Measurements from ENCODE around the gene PATJ.
"Not testable (repeated sequence)": the region's sequence is repeated elsewhere in the genome, so short reads cannot be mapped to it uniquely, and the experiment has no call there.

PATJ gene

DNA sequence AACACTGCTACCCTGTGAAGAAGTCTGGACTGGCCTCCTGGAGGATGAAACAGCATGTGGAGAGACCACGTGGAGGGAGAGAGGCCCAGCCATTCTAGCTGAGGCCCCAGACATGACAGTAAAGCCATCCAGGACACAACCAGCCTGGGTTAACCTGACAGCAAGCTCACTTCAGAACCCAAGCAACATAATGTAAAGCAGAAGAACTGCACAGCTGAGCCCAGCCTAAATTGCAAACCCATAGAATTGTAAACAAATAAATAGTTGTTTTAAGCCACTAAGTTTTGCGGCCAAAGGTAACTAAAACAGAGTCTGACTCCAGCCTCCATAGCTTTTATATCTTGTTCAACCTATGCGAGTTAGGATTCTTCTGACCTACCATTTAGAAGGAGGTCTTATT is 355.2 kb downstream of the PATJ start:
- DNase-seq (ENCODE audit: low read depth, low spot score): no peak

DNA sequence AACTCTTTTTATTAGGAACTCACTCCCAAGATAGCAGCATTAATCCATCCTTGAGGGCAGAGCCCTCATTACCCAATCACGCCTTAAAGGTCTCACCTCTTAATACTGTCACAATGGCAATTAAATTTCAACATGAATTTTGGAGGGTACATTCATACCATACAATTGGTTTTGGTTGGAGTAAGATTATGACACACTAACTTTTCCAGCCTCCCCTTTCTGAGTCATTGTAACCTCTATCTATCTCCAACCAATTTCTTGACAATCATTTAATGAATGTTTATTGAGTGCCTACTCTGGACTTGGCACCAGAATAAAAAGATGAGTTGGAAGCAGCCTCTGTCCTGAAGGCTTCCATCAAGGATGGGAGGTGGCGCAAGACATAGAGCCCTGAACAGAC is 358.2 kb downstream of the PATJ start:
- DNase-seq (ENCODE audit: low read depth, low spot score): no peak

DNA sequence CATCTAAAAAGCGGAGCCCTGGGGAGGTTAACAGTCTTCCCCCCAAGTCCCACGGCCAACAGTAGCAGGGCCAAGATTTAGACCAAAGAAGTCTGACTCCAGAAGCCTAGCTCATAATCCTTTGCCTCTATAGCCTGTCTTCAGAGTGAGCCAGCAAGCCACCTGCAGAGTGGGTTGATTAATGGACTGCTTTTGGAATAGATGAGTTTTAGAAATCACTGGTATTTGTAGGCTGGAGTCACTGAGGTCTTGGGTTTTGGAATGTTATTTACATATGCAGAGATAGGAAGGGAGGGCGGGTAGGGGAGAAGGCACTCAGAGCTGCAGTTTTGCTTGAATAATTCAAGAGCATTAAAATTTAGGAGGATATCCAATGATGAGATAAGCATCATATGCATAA is 361.6 kb downstream of the PATJ start:
- DNase-seq (ENCODE audit: low read depth, low spot score): no peak

DNA sequence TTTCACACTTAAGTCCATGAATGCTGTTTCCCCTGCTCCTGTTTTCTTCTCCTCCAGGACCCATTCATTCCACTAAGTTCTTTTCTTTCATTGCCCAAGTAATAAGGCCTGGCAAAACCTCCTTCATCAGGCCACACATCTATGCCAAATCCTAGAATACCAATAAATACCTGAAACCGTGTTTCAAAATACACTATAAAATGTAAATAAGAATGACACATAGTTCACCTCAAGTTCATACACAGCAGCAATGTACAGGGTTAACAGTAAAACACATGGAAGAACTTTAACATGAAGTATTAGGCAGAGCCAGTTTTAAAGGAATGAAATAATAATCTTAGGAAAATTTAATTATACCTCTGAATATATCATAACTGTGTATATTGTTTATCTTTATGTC is 365.6 kb downstream of the PATJ start:
- DNase-seq (ENCODE audit: low read depth, low spot score): no peak

DNA sequence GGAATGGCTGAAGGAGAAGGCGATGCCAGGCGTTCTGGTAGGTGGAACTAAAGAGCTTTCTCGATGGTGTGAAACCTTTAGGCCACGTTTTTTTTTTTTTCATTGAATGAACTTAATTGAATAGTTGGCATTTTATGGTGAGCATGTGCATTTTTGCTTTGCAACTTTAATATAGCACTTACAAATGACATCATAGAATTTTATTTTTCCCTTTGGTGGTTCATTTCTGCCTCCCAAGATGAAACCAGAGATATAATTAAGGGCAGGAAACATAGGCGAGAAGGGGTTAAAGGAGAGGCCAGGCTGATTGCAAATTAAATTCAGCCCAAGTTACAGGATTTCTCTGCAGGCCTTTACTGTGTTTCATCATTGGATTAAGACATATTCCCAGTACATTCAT is 366.8 kb downstream of the PATJ start:
- DNase-seq (ENCODE audit: low read depth, low spot score): no peak

DNA sequence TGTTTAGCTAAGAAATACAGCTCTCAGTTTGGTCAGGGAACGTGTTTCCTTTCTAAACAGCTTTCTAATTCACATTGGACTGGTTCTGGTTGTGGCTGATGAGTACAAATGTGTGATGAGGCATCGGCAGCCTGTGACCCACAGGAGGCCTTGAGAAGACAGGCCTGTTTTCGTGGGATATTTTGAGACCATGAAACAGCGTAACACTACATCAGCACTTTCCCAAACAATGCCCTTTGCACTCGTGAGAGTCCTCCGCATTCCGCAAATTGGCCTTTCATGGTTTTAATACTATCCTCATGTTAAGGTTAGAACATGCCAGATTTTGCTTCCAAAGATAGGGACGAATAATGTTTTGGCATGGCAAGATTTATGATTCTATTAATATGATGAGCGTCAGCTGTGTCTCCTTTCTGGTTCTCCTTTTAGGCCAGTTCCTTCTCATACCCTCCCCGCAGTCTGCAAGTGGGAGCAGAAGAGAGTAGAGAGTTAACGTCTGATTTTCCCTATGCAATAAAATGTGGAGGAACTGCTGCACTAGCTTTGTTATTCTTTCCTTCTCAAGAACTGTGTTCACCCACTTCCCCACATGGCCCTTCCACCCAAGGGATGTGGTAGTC is 368.0 kb downstream of the PATJ start:
- DNase-seq (ENCODE audit: low read depth, low spot score): no peak

DNA sequence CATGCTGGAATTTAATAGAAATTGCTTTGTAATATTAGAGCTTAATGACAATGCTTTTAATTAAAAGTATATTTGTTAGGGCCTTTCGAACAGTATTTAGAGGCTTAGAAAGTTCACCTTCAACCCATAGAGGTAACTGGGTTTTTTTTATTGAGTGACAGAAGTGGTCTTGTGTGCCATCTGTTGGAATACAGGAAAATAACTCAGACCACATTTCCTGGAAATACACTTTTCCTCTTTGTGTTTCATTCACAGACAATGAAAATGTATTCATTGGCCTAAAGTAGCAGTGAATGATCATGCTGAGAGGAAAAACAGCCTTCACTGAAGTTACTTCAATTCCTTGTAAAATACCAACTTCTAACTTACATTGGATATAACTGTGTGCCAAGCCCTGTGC is 368.8 kb downstream of the PATJ start:
- DNase-seq (ENCODE audit: low read depth, low spot score): no peak

DNA sequence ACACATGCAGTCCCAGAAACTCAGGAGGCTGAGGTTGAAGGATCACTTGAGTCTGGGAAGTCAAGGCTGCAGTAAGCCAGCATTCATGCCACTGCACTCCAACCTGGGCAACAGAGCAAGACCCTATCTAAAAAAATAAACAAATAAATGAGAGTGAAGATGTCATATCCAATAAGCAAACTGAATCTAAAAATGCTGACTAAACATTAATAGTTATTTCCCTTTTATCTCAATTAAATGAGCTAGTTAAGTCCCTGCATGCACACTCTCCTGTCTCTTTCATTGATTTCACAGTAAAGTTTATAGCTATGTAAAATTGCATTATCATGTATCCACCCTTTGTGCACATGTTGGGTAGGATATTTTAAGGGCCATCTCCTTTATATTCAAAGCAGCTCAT is 371.2 kb downstream of the PATJ start:
- DNase-seq (ENCODE audit: low read depth, low spot score): no peak

DNA sequence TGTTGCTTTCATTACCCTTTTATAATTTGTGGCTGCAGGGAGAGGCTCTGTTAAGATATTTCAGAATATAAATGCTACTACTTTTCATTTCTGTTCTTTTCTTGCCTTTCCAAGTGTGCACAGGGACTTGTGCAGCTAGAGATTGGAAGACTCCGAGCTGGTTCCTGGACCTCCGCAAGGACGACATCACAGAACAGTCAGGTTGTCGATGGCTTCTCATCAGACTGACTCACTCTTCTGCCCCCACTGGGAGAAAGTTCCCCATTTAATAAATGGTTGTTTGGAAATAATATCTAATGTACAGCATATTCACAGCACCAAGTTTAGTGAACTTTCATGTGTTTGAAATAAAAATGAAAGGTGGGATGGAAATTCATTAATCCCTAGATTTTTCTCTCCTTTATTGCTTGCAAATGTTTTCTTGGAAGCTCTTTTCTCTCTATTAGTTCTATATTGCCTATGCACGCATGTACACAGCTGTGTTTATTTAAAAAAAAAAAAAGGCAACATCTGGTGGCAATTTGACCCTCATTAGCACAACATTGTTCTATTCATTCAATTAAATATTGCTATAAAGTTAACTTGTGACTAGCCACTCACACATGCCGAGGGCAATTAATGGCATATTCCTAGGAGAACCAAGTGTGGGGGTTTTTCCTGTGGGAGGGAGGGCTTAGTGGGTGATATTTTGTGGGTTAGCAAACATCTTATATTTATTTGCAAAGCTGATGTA is 374.9 kb downstream of the PATJ start:
- no peak for DNase-seq (ENCODE audit: low read depth, low spot score)

DNA sequence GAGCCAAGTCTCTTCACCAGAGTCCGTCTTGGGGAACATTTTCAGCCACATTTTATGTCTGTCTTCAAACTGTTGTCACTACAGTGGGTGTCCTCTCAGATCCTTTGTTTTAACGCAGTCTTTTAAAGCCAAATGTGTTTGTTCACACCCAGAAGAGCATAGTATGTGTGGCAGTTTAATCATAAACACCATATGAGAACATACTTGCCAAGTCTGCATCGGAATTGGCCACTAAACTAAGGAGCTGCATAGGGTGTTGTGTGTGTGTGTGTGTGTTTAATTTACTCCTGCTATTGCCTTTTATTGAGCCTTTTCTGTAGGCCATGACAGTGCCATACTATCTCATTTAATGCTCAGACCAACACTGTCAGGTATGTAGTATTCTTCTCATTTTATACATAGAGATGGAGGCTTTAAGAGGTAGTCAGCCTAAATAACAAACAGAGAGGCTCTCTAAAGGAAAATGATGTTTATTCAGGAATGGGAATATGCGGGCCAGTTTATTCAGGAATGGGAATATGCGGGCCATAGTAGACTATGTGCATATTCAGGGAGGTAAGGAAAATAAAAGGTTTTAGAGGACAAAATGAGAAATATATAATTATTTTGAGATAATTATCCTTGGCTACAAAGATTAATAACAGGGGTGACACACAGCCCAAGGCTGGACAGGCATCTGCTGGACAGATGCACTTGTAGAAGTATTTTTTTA is 384.5 kb downstream of the PATJ start:
- no peak for DNase-seq (ENCODE audit: low read depth, low spot score)

DNA sequence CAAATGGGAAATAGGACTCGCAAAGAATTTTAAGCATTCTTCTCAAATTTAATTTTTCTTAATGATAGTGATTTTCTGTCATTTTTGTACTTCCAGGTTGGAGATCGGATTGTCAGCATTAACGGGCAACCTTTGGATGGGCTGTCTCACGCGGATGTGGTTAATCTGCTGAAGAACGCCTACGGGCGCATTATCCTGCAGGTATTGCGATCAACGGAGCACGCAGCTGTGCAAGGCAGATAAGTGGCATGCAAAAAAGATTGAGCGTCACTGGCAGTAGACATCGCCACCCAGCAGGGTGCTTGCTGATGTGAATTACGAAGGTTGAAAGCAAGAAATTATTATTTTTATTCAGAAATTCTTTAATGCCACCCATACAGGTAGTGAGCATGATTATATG is 386.5 kb downstream of the PATJ start:
- DNase-seq (ENCODE audit: low read depth, low spot score): no peak

DNA sequence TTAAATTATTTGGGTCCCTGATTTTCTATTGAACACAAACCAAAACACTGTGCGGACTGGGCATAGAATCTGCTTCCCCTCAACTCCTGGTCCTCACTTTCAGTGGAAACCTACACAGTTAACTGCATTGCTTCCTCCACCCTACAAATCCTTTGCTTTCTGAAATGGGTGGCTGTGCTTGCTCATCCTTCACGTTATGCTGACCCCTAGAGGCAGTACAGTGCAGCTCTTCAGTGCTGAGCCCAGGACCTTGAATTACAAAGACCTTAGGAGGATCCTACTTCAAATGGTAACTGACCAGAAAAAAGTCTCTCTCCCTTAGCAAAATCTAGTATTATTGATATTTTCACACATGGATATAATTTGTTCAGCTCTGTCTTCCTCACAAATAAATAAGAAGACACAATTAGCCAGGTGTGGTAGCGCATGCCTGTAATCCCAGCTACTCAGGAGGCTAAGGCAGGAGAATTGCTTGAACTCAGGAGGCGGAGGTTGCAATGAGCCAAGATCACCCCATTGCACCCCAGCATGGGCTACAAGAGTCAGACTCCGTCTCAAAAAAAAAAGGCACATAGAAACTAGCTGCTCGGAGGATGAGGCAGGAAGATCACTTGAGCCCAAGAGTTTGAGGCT is 388.9 kb downstream of the PATJ start:
- DNase-seq (ENCODE audit: low read depth, low spot score): no peak

DNA sequence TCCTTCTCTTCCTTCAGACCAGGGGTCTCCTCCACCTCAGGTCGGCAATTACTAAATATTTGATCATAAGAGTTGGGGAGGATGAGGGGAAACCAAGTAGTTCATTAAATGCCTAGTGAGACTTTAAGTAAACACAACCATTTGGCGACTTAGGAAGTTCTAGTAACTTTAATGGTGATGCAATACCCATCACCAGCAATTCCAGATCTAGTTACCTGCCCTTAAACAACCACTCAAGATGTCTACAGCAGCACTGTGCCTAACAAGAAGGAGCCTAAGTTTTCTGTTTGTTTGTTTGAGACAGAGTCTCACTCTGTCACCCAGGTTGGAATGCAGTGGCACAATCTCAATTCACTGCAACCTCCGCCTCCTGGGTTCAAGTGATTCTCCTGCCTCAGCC is 395.7 kb downstream of the PATJ start:
- no peak for DNase-seq (ENCODE audit: low read depth, low spot score)

DNA sequence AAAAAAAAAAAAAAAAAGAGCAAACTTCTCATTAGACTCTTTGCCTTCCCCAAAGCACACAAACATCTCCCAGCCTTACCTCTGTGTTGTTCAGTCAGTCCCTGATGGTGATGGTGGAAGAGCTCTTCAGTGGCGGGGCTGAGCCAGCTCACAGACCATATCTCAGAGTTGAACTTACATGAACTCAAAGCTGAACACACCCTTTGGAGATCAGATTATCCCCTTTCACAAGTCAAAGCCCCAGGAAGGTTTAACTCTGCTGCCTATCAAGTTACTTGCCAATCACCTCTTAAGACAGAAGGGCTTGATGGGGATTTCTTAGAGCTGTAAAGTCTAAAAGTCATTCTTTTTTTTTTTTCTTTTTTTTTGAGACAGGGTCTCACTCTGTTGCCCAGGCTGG is 397.1 kb downstream of the PATJ start:
- no peak for DNase-seq (ENCODE audit: low read depth, low spot score)

DNA sequence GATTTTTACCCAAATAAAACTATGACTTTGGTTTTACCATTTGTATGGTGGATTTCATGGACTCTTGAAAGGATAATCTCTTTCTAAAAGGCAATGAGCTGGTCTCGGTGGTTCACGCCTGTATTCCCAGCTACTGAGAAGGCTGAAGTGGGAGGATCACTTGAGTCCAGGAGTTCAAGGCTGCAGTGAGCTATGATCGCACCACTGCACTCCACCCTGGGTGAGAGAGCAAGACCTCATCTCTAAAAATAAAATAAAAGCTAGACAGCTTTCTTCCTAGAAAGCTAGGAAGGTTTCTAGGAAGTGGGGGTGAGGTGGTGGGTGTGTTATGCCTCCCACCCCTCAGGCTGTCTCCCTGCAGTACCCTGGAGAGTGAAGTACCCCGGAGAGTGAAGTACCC is 398.4 kb downstream of the PATJ start:
- no peak for DNase-seq (ENCODE audit: low read depth, low spot score)

DNA sequence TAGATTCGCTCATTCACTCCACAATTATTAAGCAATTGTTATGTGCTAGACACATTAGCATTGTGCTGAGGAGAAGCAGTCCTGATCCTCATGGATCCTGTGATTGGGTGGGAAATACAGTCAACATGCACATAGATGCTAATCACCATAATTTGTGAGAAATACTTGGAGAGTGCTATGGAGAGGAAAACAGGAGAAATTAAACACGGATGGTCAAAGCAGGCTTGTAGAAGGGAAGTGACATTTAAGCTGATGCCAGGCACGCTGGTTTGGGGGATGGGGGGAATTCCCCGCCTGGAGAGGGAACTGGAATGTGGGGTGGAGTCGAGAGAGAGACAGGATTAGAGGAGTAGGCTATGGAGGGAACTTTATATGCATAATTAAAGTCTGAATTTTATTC is 400.2 kb downstream of the PATJ start:
- no peak for DNase-seq (ENCODE audit: low read depth, low spot score)

DNA sequence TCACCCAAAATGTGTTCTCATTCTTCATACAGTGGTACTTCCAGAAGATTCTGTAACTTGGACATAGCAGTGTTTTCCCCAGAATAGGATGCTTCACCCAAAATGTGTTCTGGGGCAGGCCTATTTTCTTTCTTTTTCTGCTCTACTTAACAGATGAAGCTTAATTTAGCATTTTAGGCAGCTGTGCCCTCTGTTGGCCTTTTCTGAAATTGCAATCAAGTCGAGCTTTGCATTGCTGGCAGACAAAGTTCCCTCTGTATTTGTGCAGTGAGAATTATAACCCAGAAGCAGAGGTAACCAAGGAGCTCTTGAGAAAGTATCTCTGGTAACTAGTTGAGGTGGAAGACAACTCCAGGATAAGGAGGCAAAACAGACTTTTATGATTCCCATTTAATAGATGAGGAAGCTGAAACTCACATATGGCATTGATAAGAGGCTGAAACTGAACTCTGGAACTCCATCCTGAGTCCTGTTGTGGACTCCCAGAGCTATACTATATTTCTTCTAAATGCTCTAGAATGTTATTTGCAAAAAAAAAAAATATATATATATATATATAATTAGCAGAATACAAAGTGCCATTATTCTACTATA is 402.1 kb downstream of the PATJ start:
- DNase-seq (ENCODE audit: low read depth, low spot score): no peak

DNA sequence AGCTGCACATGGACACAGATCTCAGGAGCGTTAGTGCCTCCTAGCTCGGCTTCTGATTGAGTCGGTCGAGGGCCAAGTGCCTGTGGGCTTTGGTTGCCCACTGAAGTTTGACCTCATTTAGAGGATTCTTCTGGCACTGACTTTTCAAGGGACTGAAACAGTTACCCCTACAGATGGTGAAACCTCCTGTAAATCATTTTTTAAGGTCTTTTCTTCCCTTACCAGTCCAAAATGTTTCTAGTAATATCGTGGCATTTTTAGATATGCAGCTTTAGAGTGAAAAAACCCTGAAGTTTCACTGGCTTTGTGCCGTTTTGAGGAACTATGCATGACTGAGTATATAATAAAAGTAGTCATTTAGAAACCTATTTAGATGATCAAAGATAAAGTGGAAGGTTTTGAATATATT is 417.7 kb downstream of the PATJ start:
- no peak for DNase-seq (ENCODE audit: low read depth, low spot score)

DNA sequence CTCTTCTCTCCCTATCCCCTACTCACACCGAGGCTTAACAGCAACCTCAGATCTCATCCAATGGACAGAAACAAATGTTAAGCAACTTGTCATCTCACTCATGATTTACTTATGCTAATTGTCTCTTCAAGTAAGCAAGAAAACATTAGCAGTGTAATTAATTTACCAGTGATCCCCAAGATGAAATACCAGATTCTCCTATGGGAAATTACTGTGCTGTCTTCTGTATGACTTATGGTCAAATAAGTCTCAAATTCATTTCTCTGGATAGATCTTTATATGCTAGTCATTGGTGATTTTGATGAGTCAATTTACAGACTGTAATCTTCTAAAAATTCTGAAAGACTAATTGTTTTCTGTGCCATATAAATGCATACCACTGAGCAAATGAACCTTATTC is 419.4 kb downstream of the PATJ start:
- DNase-seq (ENCODE audit: low read depth, low spot score): no peak

DNA sequence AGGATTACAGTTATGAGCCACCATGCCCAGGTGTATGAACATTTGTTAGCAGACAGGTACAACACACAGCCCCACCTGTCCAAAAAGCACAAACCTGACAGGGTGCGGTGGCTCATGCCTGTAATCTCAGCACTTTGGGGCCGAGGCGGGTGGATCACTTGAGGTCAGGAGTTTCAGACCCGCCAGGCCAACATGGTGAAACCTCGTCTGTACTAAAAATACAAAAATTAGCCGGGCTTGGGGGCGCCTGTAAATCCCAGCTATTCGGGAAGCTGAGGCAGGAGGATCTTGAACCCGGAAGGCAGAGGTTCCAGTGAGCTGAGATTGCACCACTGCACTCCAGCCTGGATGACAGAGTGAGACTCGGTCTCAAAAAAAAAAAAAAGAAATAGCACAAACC is 428.1 kb downstream of the PATJ start:
- not testable (repeated sequence) for DNase-seq (ENCODE audit: low read depth, low spot score)

DNA sequence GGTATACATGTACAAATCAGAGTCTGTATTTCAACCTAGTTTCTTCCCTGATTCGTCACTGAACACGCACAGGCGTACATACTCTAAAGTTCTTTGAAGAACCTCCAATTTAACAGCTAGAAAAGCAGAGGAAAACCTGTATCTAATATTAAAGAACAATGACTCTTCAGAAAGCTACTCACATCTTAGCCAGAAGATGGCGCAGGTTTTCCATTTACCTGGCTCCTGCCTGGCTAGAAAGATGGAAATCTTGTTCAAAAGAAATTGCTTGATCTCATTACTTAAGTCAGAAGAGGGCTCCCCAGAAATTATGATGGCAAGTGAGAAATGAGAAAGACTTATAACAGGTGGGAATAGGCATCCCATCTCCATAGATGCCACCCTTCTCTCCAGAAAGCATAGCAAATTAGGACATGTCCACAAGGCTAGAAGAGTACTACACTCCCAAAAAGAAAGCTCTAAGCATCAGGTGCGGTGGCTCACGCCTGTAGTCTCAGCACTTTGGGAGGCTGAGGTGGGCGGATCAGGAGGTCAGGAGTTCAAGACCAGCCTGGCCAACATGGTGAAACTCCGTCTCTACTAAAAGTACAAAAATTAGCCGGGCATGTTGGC is 433.4 kb downstream of the PATJ start:
- no peak for DNase-seq (ENCODE audit: low read depth, low spot score)

Data from activated naive CD8-positive, alpha-beta T cell treated with anti-CD3 and anti-CD28 coated beads, Interleukin-2, amount 50 U/mL, for 16 hours (primary cell).